KMS-11 (cell line): ENCODE results near the gene STAG1.
"Not testable (repeated sequence)": the region's sequence is repeated elsewhere in the genome, so short reads cannot be mapped to it uniquely, and the experiment has no call there.

Source experiments
- H2AFZ ChIP-seq: fragments of 200-600 bp; sonication (generic); 2 replicates; pipeline ENCODE4 v1.6.1; 2016; ENCODE audit warnings: antibody characterized with exemption, mixed run types, low read depth
- H3K27ac ChIP-seq: fragments of 200-600 bp; sonication (generic); 2 replicates; pipeline ENCODE4 v1.6.1; 2016; ENCODE audit warnings: mild to moderate bottlenecking, mixed run types
- H3K27me3 ChIP-seq: fragments of 200-600 bp; sonication (generic); 2 replicates; pipeline ENCODE4 v1.6.1; 2017; ENCODE audit warnings: mild to moderate bottlenecking, low read depth, mixed run types, moderate library complexity; ENCODE audit not compliant: insufficient read depth
- H3K36me3 ChIP-seq: fragments of 200-600 bp; sonication (generic); 2 replicates; pipeline ENCODE4 v1.6.1; 2017; ENCODE audit warnings: mild to moderate bottlenecking, mixed run types; ENCODE audit not compliant: insufficient read depth
- H3K4me1 ChIP-seq: fragments of 200-600 bp; sonication (generic); 2 replicates; pipeline ENCODE4 v1.6.1; 2016; ENCODE audit warnings: mild to moderate bottlenecking, low read depth, mixed run types; ENCODE audit not compliant: poor library complexity, severe bottlenecking
- H3K4me2 ChIP-seq: fragments of 200-600 bp; sonication (generic); 2 replicates; pipeline ENCODE4 v1.7.0; 2016; ENCODE audit warnings: mild to moderate bottlenecking, mixed run types
- H3K4me3 ChIP-seq: fragments of 200-600 bp; sonication (generic); IDR thresholded peaks from 2 replicates; pipeline ENCODE4 v1.6.1; 2017; ENCODE audit warnings: low read depth, low read length, mixed read lengths; ENCODE audit not compliant: insufficient read depth
- H3K79me2 ChIP-seq: fragments of 200-600 bp; sonication (generic); 2 replicates; pipeline ENCODE4 v1.6.1; 2016; ENCODE audit warnings: low read depth, mixed run types; ENCODE audit not compliant: insufficient read depth
- H3K9ac ChIP-seq: fragments of 200-600 bp; sonication (generic); 2 replicates; pipeline ENCODE4 v1.6.1; 2016; ENCODE audit warnings: mild to moderate bottlenecking, mixed run types
- H4K20me1 ChIP-seq: fragments of 200-600 bp; sonication (generic); 2 replicates; pipeline ENCODE4 v1.6.1; 2016; ENCODE audit warnings: mild to moderate bottlenecking, mixed run types; ENCODE audit not compliant: insufficient read depth
- CTCF ChIP-seq: fragments of 200-600 bp; sonication (generic); conservative IDR thresholded peaks from 2 replicates; pipeline ENCODE4 v1.6.1; 2017; ENCODE audit warnings: low read depth, mild to moderate bottlenecking, antibody characterized with exemption, low read length, moderate library complexity, mixed read lengths

Gene STAG1

GRCh38 chr3:136532766-136533165 lies 219.4 kb downstream of the STAG1 start:
- Histone ChIP-seq H3K4me1 (peaks cover 1% of the 10 kb centered on the region), H3K9ac (no peak overlapping the region), H3K27ac (no peak overlapping the region), H3K4me2 (no peak overlapping the region), H3K27me3 (no peaks in the 10 kb centered on the region), H4K20me1 (no peaks in the 10 kb centered on the region), H3K4me3 (no peak overlapping the region), H2AFZ (no peak overlapping the region), H3K79me2 (peaks cover 8% of the 10 kb centered on the region; the same call in 1 of the 2 replicates), H3K36me3 (no peaks in the 10 kb centered on the region)
- no peak for TF ChIP-seq CTCF

- Histone ChIP-seq H3K79me2 (no peaks in the 10 kb centered on the region), H2AFZ (no peak overlapping the region), H3K27me3 (no peaks in the 10 kb centered on the region), H3K27ac (no peak overlapping the region), H3K4me1 (no peaks in the 10 kb centered on the region), H3K9ac (no peak overlapping the region), H3K4me2 (no peak overlapping the region), H3K36me3 (no peaks in the 10 kb centered on the region), H4K20me1 (no peaks in the 10 kb centered on the region), H3K4me3 (no peak overlapping the region)
- no peak for TF ChIP-seq CTCF
Measured at GRCh38 chr3:136518102-136518501, 234.1 kb downstream of the STAG1 start.

- Histone ChIP-seq H3K27ac (no peak overlapping the region), H3K4me3 (no peak overlapping the region)
Measured at GRCh38 chr3:136516656-136517055, 235.5 kb downstream of the STAG1 start.

GRCh38 chr3:136516095-136516494 lies 236.1 kb downstream of the STAG1 start:
- Histone ChIP-seq H3K27ac (no peak overlapping the region), H3K4me3 (no peak overlapping the region), H3K36me3 (no peaks in the 10 kb centered on the region), H3K4me1 (no peaks in the 10 kb centered on the region), H2AFZ (no peak overlapping the region), H3K79me2 (no peaks in the 10 kb centered on the region), H3K4me2 (no peak overlapping the region), H4K20me1 (no peaks in the 10 kb centered on the region), H3K27me3 (no peaks in the 10 kb centered on the region), H3K9ac (no peak overlapping the region)
- no peak for TF ChIP-seq CTCF

More at GRCh38 chr3:136516656-136517055, 235.5 kb downstream of the STAG1 start:
- Histone ChIP-seq H3K27me3 (no peaks in the 10 kb centered on the region), H3K36me3 (no peaks in the 10 kb centered on the region), H3K4me2 (no peak overlapping the region), H4K20me1 (no peaks in the 10 kb centered on the region), H2AFZ (no peak overlapping the region), H3K9ac (no peak overlapping the region), H3K79me2 (no peaks in the 10 kb centered on the region), H3K4me1 (no peaks in the 10 kb centered on the region)
- TF ChIP-seq CTCF = no peak

GRCh38 chr3:136514533-136514932 lies 237.6 kb downstream of the STAG1 start:
- not testable (repeated sequence) for H3K4me3 ChIP-seq, H3K9ac ChIP-seq, H3K27ac ChIP-seq, H4K20me1 ChIP-seq, H3K4me2 ChIP-seq, H2AFZ ChIP-seq, H3K27me3 ChIP-seq, H3K36me3 ChIP-seq, H3K79me2 ChIP-seq, H3K4me1 ChIP-seq
